Measurements from ENCODE around the gene ARHGEF10L. TPM values are rescaled to one million over a fixed set of nuclear protein-coding genes. Genes with fewer than 3 reads are reported as not detected.

The ARHGEF10L gene
- total RNA-seq, 2 experiments from 2014 or later: not detected

GRCh38 chr1:17533201-17533600 lies 6.3 kb upstream of the ARHGEF10L start:
- TF ChIP-seq CTCF (IDR thresholded peaks at IDR 0.05): no peak
- ChIA-PET POLR2A (no interaction called here), CTCF (interaction anchor here (1.8 kb wide), 1 partner anchor 31 kb away, joined by 4 read pairs; no protein-coding TSS in a partner anchor)
- H3K27ac Mint-ChIP-seq: no peak overlapping the region
- peaks cover 13% of the 10 kb centered on the region for H3K27me3 Mint-ChIP-seq
- H3K4me1 Mint-ChIP-seq (ENCODE audit: low read depth): no peaks in the 10 kb centered on the region
- DNase-seq (no peak), ATAC-seq (no peak)
- H3K4me3 Mint-ChIP-seq: no peak overlapping the region
- intact Hi-C loops (cut with micrococcal nuclease): no loop called here
- no peaks in the 10 kb centered on the region for H3K9me3 Mint-ChIP-seq
- no peaks in the 10 kb centered on the region for H3K36me3 Mint-ChIP-seq (ENCODE audit: low read depth)

DNA sequence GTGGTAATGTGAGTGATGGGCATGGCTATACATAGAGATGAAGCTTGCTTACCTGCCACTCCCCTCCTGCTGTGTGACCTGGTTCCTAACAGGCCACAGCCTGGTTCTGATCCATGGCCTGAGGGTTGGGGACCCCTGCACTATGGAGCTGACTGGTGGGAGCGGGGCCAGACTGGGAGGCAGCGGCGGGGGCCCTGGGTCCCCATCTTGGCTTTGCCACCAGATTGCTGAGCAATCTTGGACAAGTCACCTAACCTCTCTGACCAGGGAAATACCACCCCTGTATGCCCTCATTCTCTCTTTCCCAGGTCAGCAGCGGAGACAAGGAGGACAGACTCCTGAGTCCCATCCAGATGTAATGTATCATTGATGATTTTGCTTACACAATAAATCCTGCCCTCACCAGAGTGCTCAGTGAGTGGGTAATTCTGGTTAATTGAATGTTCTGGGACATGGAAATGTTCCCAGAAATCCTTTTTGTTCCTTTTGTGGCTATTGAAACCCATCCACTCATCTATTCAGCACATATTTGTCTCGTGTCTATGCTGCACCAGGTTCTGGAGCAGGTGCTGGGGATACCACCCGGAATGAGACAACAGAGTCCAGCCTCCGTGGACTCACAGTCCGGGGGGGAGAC lies 4.1 kb upstream of the ARHGEF10L start:
- peaks cover 18% of the 10 kb centered on the region for H3K27me3 Mint-ChIP-seq
- ChIA-PET CTCF (interaction anchor here (1.8 kb wide), 1 partner anchor 33 kb away, joined by 4 read pairs; no protein-coding TSS in a partner anchor), POLR2A (no interaction called here)
- H3K9me3 Mint-ChIP-seq: no peaks in the 10 kb centered on the region
- TF ChIP-seq CTCF (IDR thresholded peaks at IDR 0.05): no peak
- DNase-seq (no peak), ATAC-seq (no peak)
- H3K36me3 Mint-ChIP-seq (ENCODE audit: low read depth): no peaks in the 10 kb centered on the region
- intact Hi-C loops (cut with micrococcal nuclease): no loop called here
- no peak overlapping the region for H3K4me3 Mint-ChIP-seq
- H3K27ac Mint-ChIP-seq: no peak overlapping the region
- H3K4me1 Mint-ChIP-seq (ENCODE audit: low read depth): peaks cover 2% of the 10 kb centered on the region

- Mint-ChIP-seq H3K36me3 (ENCODE audit: low read depth) (no peaks in the 10 kb centered on the region), H3K27me3 (peaks cover 28% of the 10 kb centered on the region), H3K27ac (no peak overlapping the region), H3K4me1 (ENCODE audit: low read depth) (peaks cover 7% of the 10 kb centered on the region), H3K4me3 (no peak overlapping the region), H3K9me3 (no peaks in the 10 kb centered on the region)
- CTCF ChIA-PET: no interaction called here
- no peak for TF ChIP-seq CTCF (IDR thresholded peaks at IDR 0.05)
- POLR2A ChIA-PET: interaction anchor here (0.6 kb wide), 1 partner anchor 1896 kb away, joined by 4 read pairs; no protein-coding TSS in a partner anchor
- DNase-seq (no peak), ATAC-seq (no peak)
- intact Hi-C loops (cut with micrococcal nuclease): no loop called here
These were observed 1.5 kb upstream of the ARHGEF10L start for GRCh38 chr1:17538010-17538409.

DNA sequence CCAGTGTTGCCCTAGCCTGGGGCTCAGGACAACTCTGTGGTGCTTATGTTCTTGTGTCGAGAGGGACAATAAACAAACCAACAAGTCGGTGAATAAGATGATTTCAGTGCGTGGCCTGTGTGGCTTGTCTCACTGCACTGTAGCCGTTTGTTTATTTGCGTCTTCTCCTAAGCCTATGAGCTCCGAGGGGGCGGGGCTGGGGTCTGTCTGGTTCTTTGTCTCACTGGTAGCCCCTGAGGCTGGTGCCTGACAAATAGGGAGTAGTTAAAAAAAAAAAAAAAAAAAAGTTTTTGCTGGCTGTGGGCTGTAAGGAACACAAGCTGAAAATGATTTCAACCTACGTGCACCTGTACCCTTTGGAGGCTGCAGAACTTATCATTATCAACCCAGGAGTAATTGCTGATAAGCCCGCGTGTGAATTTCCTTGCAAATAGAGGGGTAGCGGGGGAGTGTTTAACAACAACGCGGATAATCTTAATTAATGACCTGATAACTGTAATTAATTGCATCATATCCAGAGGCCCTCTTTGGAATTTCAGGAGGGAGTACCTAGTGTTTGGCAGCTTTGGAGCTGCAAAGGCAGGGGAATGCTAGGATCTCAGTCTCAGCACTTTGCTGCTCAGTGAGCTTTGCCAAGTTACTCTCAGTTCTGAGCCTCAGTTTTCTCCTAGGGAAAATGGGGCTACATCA lies 925 bp upstream of the ARHGEF10L start:
- H3K4me3 Mint-ChIP-seq: no peak overlapping the region
- ChIA-PET CTCF (no interaction called here), POLR2A (interaction anchor here (0.6 kb wide), 1 partner anchor 1895 kb away, joined by 4 read pairs; no protein-coding TSS in a partner anchor)
- no peaks in the 10 kb centered on the region for H3K9me3 Mint-ChIP-seq
- no peaks in the 10 kb centered on the region for H3K36me3 Mint-ChIP-seq (ENCODE audit: low read depth)
- H3K4me1 Mint-ChIP-seq (ENCODE audit: low read depth): peaks cover 7% of the 10 kb centered on the region
- no peak overlapping the region for H3K27ac Mint-ChIP-seq
- DNase-seq (no peak), ATAC-seq (no peak)
- H3K27me3 Mint-ChIP-seq: peaks cover 28% of the 10 kb centered on the region
- intact Hi-C loops (cut with micrococcal nuclease): no loop called here
- TF ChIP-seq CTCF (IDR thresholded peaks at IDR 0.05): no peak

GRCh38 chr1:17539118-17539476 lies 401 bp upstream of the ARHGEF10L start:
- Mint-ChIP-seq H3K9me3 (no peaks in the 10 kb centered on the region), H3K36me3 (ENCODE audit: low read depth) (no peaks in the 10 kb centered on the region), H3K27ac (no peak overlapping the region), H3K4me1 (ENCODE audit: low read depth) (peaks cover 7% of the 10 kb centered on the region), H3K27me3 (peaks cover 28% of the 10 kb centered on the region), H3K4me3 (no peak overlapping the region)
- ATAC-seq (no peak), DNase-seq (no peak)
- no peak for TF ChIP-seq CTCF (IDR thresholded peaks at IDR 0.05)
- intact Hi-C loops (cut with micrococcal nuclease): no loop called here
- CTCF ChIA-PET: no interaction called here
- POLR2A ChIA-PET: no interaction called here

All from activated CD8-positive, alpha-beta T cell treated with anti-CD3 and anti-CD28 coated beads for 36 hours (primary cell).